HG02973 (cell line): Measurements from ENCODE around the gene ARID5A.

Experiments
- ATAC-seq: cut with Tn5 transposase; IDR thresholded peaks from one replicate; pipeline ENCODE4 v1.9.1; 2021; ENCODE audit warnings: moderate library complexity; ENCODE audit not compliant: unreplicated experiment

ARID5A gene

GRCh38 chr2:96526615-96527285, 9.8 kb upstream of the ARID5A start:
- no peak for ATAC-seq

- ATAC-seq: peak; percentile 41
These were observed 9.1 kb upstream of the ARID5A start for GRCh38 chr2:96527286-96528005.

- no peak for ATAC-seq
These were observed 8.4 kb upstream of the ARID5A start for GRCh38 chr2:96528006-96528699.

- ATAC-seq: no peak
These were observed 7.7 kb upstream of the ARID5A start for GRCh38 chr2:96528700-96529375.

- no peak for ATAC-seq
These were observed 7.0 kb upstream of the ARID5A start for GRCh38 chr2:96529376-96530143.

- ATAC-seq: no peak
These were observed 6.5 kb upstream of the ARID5A start for GRCh38 chr2:96530144-96530430.

- ATAC-seq: no peak
These were observed 5.8 kb upstream of the ARID5A start for GRCh38 chr2:96530474-96531357.

GRCh38 chr2:96531366-96531765, 5.2 kb upstream of the ARID5A start:
- no peak for ATAC-seq

- ATAC-seq: no peak
These were observed 4.6 kb upstream of the ARID5A start for GRCh38 chr2:96531872-96532505.

- no peak for ATAC-seq
These were observed 3.8 kb upstream of the ARID5A start for GRCh38 chr2:96532641-96533291.

- no peak for ATAC-seq
These were observed 3.1 kb upstream of the ARID5A start for GRCh38 chr2:96533292-96534073.

GRCh38 chr2:96534141-96534540, 2.4 kb upstream of the ARID5A start:
- no peak for ATAC-seq

- no peak for ATAC-seq
These were observed 1.8 kb upstream of the ARID5A start for GRCh38 chr2:96534701-96535181.

- ATAC-seq: no peak
These were observed 1.2 kb upstream of the ARID5A start for GRCh38 chr2:96535331-96535730.

- ATAC-seq: peak; percentile 43
These were observed 648 bp downstream of the ARID5A start for GRCh38 chr2:96537066-96537733.

GRCh38 chr2:96537734-96538486, 1.4 kb downstream of the ARID5A start:
- no peak for ATAC-seq
